K562 (cell line): ENCODE measurements around the gene RASSF7. TPM values are rescaled to one million over a fixed set of nuclear protein-coding genes. Genes with fewer than 3 reads are reported as not detected.

Experiments used
- ARID1B ChIP-seq: fragments of 450-650 bp; IDR thresholded peaks from 2 replicates; pipeline ENCODE4 v1.6.1; 2016; ENCODE audit warnings: antibody characterized with exemption, mild to moderate bottlenecking, inconsistent platforms
- ARID3A ChIP-seq: IDR thresholded peaks from 2 replicates; pipeline ENCODE4 v1.6.1; 2012; ENCODE audit warnings: low read depth, low read length, improper control_type of control experiment, borderline replicate concordance
- CHD1 ChIP-seq: fragments of 200-600 bp; sonication (generic); IDR thresholded peaks from one replicate; pipeline ENCODE4 v1.6.1; 2012; ENCODE audit warnings: mild to moderate bottlenecking, moderate library complexity, low read length, inconsistent platforms
- FOXK1 ChIP-seq: sonication (generic); formaldehyde crosslinking; IDR thresholded peaks from 2 replicates; pipeline ENCODE4 v1.8.0; 2022; ENCODE audit warnings: missing genetic modification reagents, mild to moderate bottlenecking, borderline replicate concordance
- GMEB1 ChIP-seq: fragments of 250-450 bp; sonication (Bioruptor Pico); IDR thresholded peaks from 2 replicates; pipeline ENCODE4 v1.4.0; 2020; ENCODE audit warnings: mild to moderate bottlenecking
- KLF6 ChIP-seq: fragments of 250-450 bp; sonication (Bioruptor Pico); IDR thresholded peaks from 2 replicates; pipeline ENCODE4 v1.4.0; 2020; ENCODE audit warnings: mild to moderate bottlenecking, moderate library complexity, borderline replicate concordance
- NEUROD1 ChIP-seq: fragments of 150-350 bp; IDR thresholded peaks from 2 replicates; pipeline ENCODE4 v1.6.1; 2014; ENCODE audit warnings: borderline replicate concordance, low read length, low read depth; ENCODE audit not compliant: partially characterized antibody
- PPARD ChIP-seq: fragments of 250-450 bp; sonication (Bioruptor Pico); IDR thresholded peaks from 2 replicates; pipeline ENCODE4 v1.8.0; 2022; ENCODE audit warnings: inconsistent platforms, mild to moderate bottlenecking, moderate library complexity
- SMC3 ChIP-seq: conservative IDR thresholded peaks from 2 replicates; pipeline ENCODE4 v1.6.1; 2011; ENCODE audit warnings: low read depth, low read length, improper control_type of control experiment; ENCODE audit not compliant: insufficient read depth
- TFAP4 ChIP-seq: sonication (generic); formaldehyde crosslinking; IDR thresholded peaks from 2 replicates; pipeline ENCODE4 v1.8.0; 2022; ENCODE audit warnings: missing genetic modification reagents, mild to moderate bottlenecking, moderate library complexity, borderline replicate concordance
- ZFP91 ChIP-seq: sonication (generic); formaldehyde crosslinking; IDR thresholded peaks from 2 replicates; pipeline ENCODE4 v1.8.0; 2022; ENCODE audit warnings: mild to moderate bottlenecking, missing genetic modification reagents
- ZMIZ1 ChIP-seq, 2 experiments: fragments of 150-350 bp in 1 of 2; IDR thresholded peaks; 2 replicates each; pipeline ENCODE4 v1.6.1; 2012 to 2016; ENCODE audit warnings: low read depth in 2 of 2, low read length in 2 of 2, mild to moderate bottlenecking in 1 of 2, moderate library complexity in 1 of 2
- ZNF707 ChIP-seq: fragments of 250-450 bp; sonication (Bioruptor Pico); conservative IDR thresholded peaks from 2 replicates; pipeline ENCODE4 v1.8.0; 2022; ENCODE audit warnings: inconsistent platforms, mild to moderate bottlenecking, moderate library complexity
- polyA plus RNA-seq, 8 experiments: library from polyadenylated mRNA; depleted of rRNA in 4 of 8; stranded (reverse) in 5 of 8; unstranded in 3 of 8; fragments of >200 nt; fragmentation: Nextera tagmentation in 2 of 8; fragmentation: Illumina TruSeq in 1 of 8; extraction: Ambion mirVana in 2 of 8; extraction: Trizol in 1 of 8; gene quantifications; 2 replicates each; pipeline versions ENCODE4 v1.2.1 to v1.2.3, GENCODE V29; 2011 to 2014; ENCODE audit warnings: inconsistent platforms in 1 of 8, missing spikeins in 1 of 8
- total RNA-seq, 7 experiments: library from RNA; depleted of rRNA in 6 of 7; stranded (reverse); fragments of >200 nt in 6 of 7; fragmentation: Illumina TruSeq in 2 of 7; extraction: Trizol in 2 of 7; gene quantifications; 2 replicates each; pipeline versions ENCODE4 v1.2.1 to v1.2.3, GENCODE V29; 2011 to 2021; ENCODE audit warnings: low replicate concordance in 1 of 7

The RASSF7 gene
- total and polyA plus RNA-seq, 9 of the 15 experiments (the other 6 are each of a cell fraction or from before 2014, with no cell fraction given): 0.41 to 45.2 (median 18.6) TPM

- TF ChIP-seq ARID3A (no peak), ARID1B (peak; percentile 35; the same call in 1 of the 2 replicates), GMEB1 (CRISPR knock-in tag) (no peak; the same call in none of the 2 replicates), PPARD (CRISPR knock-in tag) (no peak), ZMIZ1 (IDR thresholded peaks at IDR 0.05; ENCODE audit: low read depth in 2 of 2, low read length in 2 of 2) (no peak; a peak in 1 of 4 replicates), NEUROD1 (peak; percentile 55), TFAP4 (CRISPR knock-in tag) (peak; percentile 83), ZNF707 (CRISPR knock-in tag) (no peak), CHD1 (peak; percentile 9), FOXK1 (CRISPR knock-in tag) (no peak), SMC3 (no peak), KLF6 (CRISPR knock-in tag) (no peak), ZFP91 (CRISPR knock-in tag) (no peak)
Measured at GRCh38 chr11:575996-576768, 15.4 kb downstream of the RASSF7 start, which contains the start of gene PHRF1 (continued).
